ENCODE measurements around the gene STX3.

GRCh38 chr11:59707371-59707770 is 47.8 kb upstream of the STX3 start:
- no peak for TF ChIP-seq CTCF (IDR thresholded peaks at IDR 0.05; ENCODE audit: low read depth, low read length, poor library complexity, severe bottlenecking)
- no peak for TF ChIP-seq EZH2phosphoT487 (IDR thresholded peaks at IDR 0.05; ENCODE audit: borderline replicate concordance, low read length)
